H7 (cell line): ENCODE data around the gene ACP5. TPM values are rescaled to one million over a fixed set of nuclear protein-coding genes. Genes with fewer than 3 reads are reported as not detected.
"Not testable (repeated sequence)": the region's sequence is repeated elsewhere in the genome, so short reads cannot be mapped to it uniquely, and the experiment has no call there.

Experiments
- DNase-seq: peaks from one replicate; pipeline ENCODE4 v3.0.0; 2012
- H3K27me3 ChIP-seq: 2 replicates; pipeline ENCODE4 v1.6.0; 2011; ENCODE audit warnings: mild to moderate bottlenecking, low read length; ENCODE audit not compliant: control insufficient read depth, insufficient read depth
- H3K36me3 ChIP-seq: replicated peaks from 2 replicates; pipeline ENCODE4 v1.5.1; 2011; ENCODE audit warnings: low read length; ENCODE audit not compliant: control insufficient read depth, insufficient read depth
- H3K4me3 ChIP-seq: 2 replicates; pipeline ENCODE4 v1.5.1; 2011; ENCODE audit warnings: low read depth, mild to moderate bottlenecking, control low read depth, low read length, moderate library complexity; ENCODE audit not compliant: insufficient read depth
- total RNA-seq: library from RNA; depleted of rRNA; stranded (reverse); fragments of >200 nt; shearing (Covaris generic); gene quantifications from 2 replicates; pipeline ENCODE4 v1.2.3, GENCODE V29; 2014

Gene ACP5
- total RNA-seq, 1 experiment from 2014 or later, result 1.0 TPM

- H3K4me3 ChIP-seq, DNase-seq, H3K27me3 ChIP-seq: not testable (repeated sequence)
Measured at GRCh38 chr19:11565649-11565980, 11.8 kb downstream of the ACP5 start.

GRCh38 chr19:11564082-11564807, 13.2 kb downstream of the ACP5 start:
- not testable (repeated sequence) for H3K36me3 ChIP-seq, H3K4me3 ChIP-seq, DNase-seq, H3K27me3 ChIP-seq

More at GRCh38 chr19:11565649-11565980, 11.8 kb downstream of the ACP5 start:
- not testable (repeated sequence) for H3K36me3 ChIP-seq

GRCh38 chr19:11563532-11563931, 13.9 kb downstream of the ACP5 start:
- no peak for DNase-seq
- Histone ChIP-seq H3K27me3 (no peaks in the 10 kb centered on the region), H3K4me3 (no peak overlapping the region), H3K36me3 (no peaks in the 10 kb centered on the region)

GRCh38 chr19:11560404-11561051, 16.9 kb downstream of the ACP5 start:
- peak; percentile 88 for DNase-seq
- Histone ChIP-seq H3K27me3 (no peaks in the 10 kb centered on the region), H3K36me3 (peaks cover 2% of the 10 kb centered on the region; the same call in 1 of the 2 replicates), H3K4me3 (no peak overlapping the region)

GRCh38 chr19:11558881-11559828, 18.3 kb downstream of the ACP5 start, which contains the start of gene ELOF1:
ELOF1 (minus strand) TSS chr19:11559230; CDS start chr19:11554347, 4,883 bp downstream.
- DNase-seq, result peak; percentile 99
- H3K36me3 ChIP-seq, result peaks cover 7% of the 10 kb centered on the region
- H3K4me3 ChIP-seq, result peak within 1 kb of the TSS; percentile 87
- H3K27me3 ChIP-seq, result no peaks in the 10 kb centered on the region

GRCh38 chr19:11556634-11557420, 20.6 kb downstream of the ACP5 start:
- Histone ChIP-seq H3K4me3 (no peak overlapping the region), H3K27me3 (no peaks in the 10 kb centered on the region), H3K36me3 (peaks cover 12% of the 10 kb centered on the region)
- DNase-seq, result no peak

- peaks cover 12% of the 10 kb centered on the region for H3K36me3 ChIP-seq
- H3K4me3 ChIP-seq, result no peak overlapping the region
- no peak for DNase-seq
- no peaks in the 10 kb centered on the region for H3K27me3 ChIP-seq
Measured at GRCh38 chr19:11555246-11555645, 22.2 kb downstream of the ACP5 start.

GRCh38 chr19:11554160-11554559, 23.3 kb downstream of the ACP5 start:
- Histone ChIP-seq H3K36me3 (peaks cover 13% of the 10 kb centered on the region), H3K4me3 (no peak overlapping the region), H3K27me3 (no peaks in the 10 kb centered on the region)
- DNase-seq, result no peak

- no peak overlapping the region for H3K4me3 ChIP-seq
- DNase-seq, result no peak
- H3K36me3 ChIP-seq, result peaks cover 13% of the 10 kb centered on the region
- H3K27me3 ChIP-seq, result no peaks in the 10 kb centered on the region
Measured at GRCh38 chr19:11552666-11553372, 24.6 kb downstream of the ACP5 start.

- Histone ChIP-seq H3K4me3 (no peak overlapping the region), H3K27me3 (no peaks in the 10 kb centered on the region), H3K36me3 (peaks cover 15% of the 10 kb centered on the region)
- peak; percentile 94 for DNase-seq
Measured at GRCh38 chr19:11551603-11552235, 25.7 kb downstream of the ACP5 start.

- Histone ChIP-seq H3K36me3 (peaks cover 13% of the 10 kb centered on the region), H3K4me3 (no peak overlapping the region), H3K27me3 (no peaks in the 10 kb centered on the region)
- no peak for DNase-seq
Measured at GRCh38 chr19:11550265-11550664, 27.2 kb downstream of the ACP5 start.

GRCh38 chr19:11549386-11549953, 28.0 kb downstream of the ACP5 start:
- peaks cover 11% of the 10 kb centered on the region for H3K36me3 ChIP-seq
- no peaks in the 10 kb centered on the region for H3K27me3 ChIP-seq
- no peak overlapping the region for H3K4me3 ChIP-seq
- peak; percentile 53 for DNase-seq
